ENCODE data around the gene GHSR. TPM values are rescaled to one million over a fixed set of nuclear protein-coding genes. Genes with fewer than 3 reads are reported as not detected.

GHSR gene
- total and polyA plus RNA-seq, 10 donors = not detected

DNA sequence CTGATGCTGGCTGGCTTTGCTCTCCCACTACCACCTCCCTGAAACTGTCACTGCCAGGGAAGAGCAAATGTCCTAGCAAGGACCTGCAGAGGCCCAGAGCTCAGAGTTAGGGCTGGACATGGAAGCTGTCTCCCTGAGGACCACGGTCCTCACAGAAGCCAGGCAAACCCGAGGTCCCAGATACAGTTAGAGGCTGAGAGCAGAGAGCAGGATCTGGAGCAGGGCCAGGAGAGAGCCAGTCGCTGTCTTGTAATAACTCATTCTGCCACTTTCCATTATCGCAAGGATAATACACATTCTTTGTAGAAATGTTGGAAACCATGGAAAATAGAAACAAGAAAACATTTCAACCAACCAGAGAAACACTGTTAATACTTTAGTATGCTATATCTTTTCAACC lies 10.1 kb downstream of the GHSR start:
- Histone ChIP-seq H3K27ac (no peak overlapping the region), H3K4me3 (no peak overlapping the region), H3K27me3 (replicated peaks in 1 of 7) (peaks cover 0 to 28% (median 0%) of the 10 kb centered on the region in 7 donors), H3K36me3 (no peaks in the 10 kb centered on the region), H3K9me3 (peaks cover 0 to 7% (median 3%) of the 10 kb centered on the region in 8 donors), H3K4me1 (no peaks in the 10 kb centered on the region)
- 56 to 74% (median 62%) methylated on average over 4 of the region's 4 CpGs for WGBS, 5 donors
- no peak for DNase-seq
- intact Hi-C loops (cut with DNase I; ENCODE audit: low total_unique reads) = no loop called here
- TF ChIP-seq, protein P1, sequence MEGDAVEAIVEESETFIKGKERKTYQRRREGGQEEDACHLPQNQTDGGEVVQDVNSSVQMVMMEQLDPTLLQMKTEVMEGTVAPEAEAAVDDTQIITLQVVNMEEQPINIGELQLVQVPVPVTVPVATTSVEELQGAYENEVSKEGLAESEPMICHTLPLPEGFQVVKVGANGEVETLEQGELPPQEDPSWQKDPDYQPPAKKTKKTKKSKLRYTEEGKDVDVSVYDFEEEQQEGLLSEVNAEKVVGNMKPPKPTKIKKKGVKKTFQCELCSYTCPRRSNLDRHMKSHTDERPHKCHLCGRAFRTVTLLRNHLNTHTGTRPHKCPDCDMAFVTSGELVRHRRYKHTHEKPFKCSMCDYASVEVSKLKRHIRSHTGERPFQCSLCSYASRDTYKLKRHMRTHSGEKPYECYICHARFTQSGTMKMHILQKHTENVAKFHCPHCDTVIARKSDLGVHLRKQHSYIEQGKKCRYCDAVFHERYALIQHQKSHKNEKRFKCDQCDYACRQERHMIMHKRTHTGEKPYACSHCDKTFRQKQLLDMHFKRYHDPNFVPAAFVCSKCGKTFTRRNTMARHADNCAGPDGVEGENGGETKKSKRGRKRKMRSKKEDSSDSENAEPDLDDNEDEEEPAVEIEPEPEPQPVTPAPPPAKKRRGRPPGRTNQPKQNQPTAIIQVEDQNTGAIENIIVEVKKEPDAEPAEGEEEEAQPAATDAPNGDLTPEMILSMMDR (IDR thresholded peaks at IDR 0.05 in 8 of 11, conservative IDR thresholded peaks at IDR 0.05 in 3 of 11) = no peak
- TF ChIP-seq POLR2A (IDR thresholded peaks at IDR 0.05) (no peak), POLR2AphosphoS5 (IDR thresholded peaks at IDR 0.05) (no peak)

DNA sequence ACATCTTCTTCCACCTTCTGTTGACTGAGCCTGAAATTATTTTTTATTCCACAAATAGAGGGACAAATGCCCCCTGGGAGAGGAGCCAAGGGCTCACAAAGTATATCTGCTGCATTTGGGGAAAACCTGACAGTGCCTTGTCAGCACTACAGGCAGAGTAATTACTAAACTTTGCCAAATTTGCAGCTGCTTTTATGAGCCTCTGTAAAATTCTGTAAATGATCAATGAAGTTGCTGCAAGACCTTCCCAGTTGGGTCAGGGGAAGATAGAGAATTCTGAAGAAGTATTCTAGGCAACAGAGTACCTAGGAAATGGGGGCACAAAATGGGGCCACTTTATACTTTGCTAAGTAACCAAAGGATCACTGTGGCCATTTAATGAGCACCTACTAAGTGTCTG lies 10.5 kb downstream of the GHSR start:
- intact Hi-C loops (cut with DNase I; ENCODE audit: low total_unique reads) = no loop called here
- Histone ChIP-seq H3K36me3 (no peaks in the 10 kb centered on the region), H3K27me3 (replicated peaks in 1 of 7) (peaks cover 0 to 28% (median 0%) of the 10 kb centered on the region in 7 donors), H3K27ac (no peak overlapping the region), H3K4me1 (no peaks in the 10 kb centered on the region), H3K4me3 (no peak overlapping the region), H3K9me3 (peaks cover 0 to 12% (median 8%) of the 10 kb centered on the region in 8 donors)
- TF ChIP-seq POLR2AphosphoS5 (IDR thresholded peaks at IDR 0.05) (no peak), POLR2A (IDR thresholded peaks at IDR 0.05) (no peak)
- TF ChIP-seq, protein P1 (IDR thresholded peaks at IDR 0.05 in 8 of 11, conservative IDR thresholded peaks at IDR 0.05 in 3 of 11) = no peak
- DNase-seq = no peak

DNA sequence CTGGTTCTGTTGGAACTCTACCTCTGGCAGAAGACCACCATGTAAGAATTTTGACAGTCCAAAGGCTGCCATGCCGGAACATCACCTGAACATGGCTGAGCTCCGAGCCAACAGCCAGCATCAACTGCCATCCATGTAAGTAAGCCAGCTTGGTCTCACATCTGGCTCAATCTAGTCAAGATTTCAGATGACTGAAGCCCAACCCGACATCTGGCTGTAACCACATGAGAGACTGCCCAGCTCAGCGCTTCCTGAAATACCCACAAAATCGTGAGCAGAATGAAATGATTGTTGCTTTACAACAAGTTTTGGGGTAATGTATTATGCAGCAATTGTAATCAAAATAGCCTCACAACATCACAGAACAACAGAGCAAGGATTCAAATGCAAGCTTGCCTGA lies 32.9 kb downstream of the GHSR start:
- Histone ChIP-seq H3K27me3 (replicated peaks in 1 of 7) (peaks cover 0 to 16% (median 0%) of the 10 kb centered on the region in 7 donors), H3K4me3 (no peak overlapping the region), H3K9me3 (peaks cover 0 to 8% (median 0%) of the 10 kb centered on the region in 8 donors), H3K27ac (no peak overlapping the region), H3K4me1 (no peaks in the 10 kb centered on the region), H3K36me3 (no peaks in the 10 kb centered on the region)
- intact Hi-C loops (cut with DNase I; ENCODE audit: low total_unique reads) = no loop called here
- TF ChIP-seq POLR2A (IDR thresholded peaks at IDR 0.05) (no peak), POLR2AphosphoS5 (IDR thresholded peaks at IDR 0.05) (no peak)
- TF ChIP-seq, protein P1 (IDR thresholded peaks at IDR 0.05 in 8 of 11, conservative IDR thresholded peaks at IDR 0.05 in 3 of 11) = no peak
- WGBS, 5 donors = 52 to 67% (median 63%) methylated on average over 5 of the region's 5 CpGs
- no peak for DNase-seq

DNA sequence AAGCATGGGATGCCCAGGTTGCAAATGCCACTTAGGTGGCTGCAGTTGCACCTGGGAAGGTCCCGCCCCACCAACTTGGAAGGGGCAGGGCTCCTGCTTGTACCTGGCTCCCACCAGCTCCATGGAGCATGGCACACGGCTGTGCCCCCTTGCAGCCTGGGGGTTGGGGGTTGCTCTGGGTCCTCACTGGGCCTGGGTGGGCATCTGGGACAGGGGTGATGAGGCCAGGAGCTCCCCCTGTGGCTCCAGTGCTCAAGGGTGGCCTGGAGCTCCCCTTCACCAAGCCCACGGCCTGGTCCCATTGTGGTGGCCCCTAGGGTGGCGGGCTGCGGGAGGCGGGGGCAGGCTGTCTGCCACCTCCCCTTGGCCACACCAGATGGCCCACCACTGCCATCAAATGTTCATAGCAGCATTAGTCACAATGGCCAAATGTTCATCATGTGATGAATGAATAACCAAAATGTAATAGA lies 36.7 kb downstream of the GHSR start:
- H3K4me1 ChIP-seq = no peaks in the 10 kb centered on the region
- no peaks in the 10 kb centered on the region for H3K36me3 ChIP-seq
- H3K9me3 ChIP-seq = no peaks in the 10 kb centered on the region
- peaks cover 0 to 16% (median 0%) of the 10 kb centered on the region in 7 donors for H3K27me3 ChIP-seq (replicated peaks in 1 of 7)
- H3K27ac ChIP-seq = no peak overlapping the region
- intact Hi-C loops (cut with DNase I; ENCODE audit: low total_unique reads) = no loop called here
- TF ChIP-seq POLR2AphosphoS5 (IDR thresholded peaks at IDR 0.05) = no peak
- TF ChIP-seq POLR2A (IDR thresholded peaks at IDR 0.05) = no peak
- TF ChIP-seq, protein P1 (IDR thresholded peaks at IDR 0.05 in 8 of 11, conservative IDR thresholded peaks at IDR 0.05 in 3 of 11) = no peak
- DNase-seq = no peak
- H3K4me3 ChIP-seq = no peak overlapping the region
- WGBS, 5 donors = 85 to 99% (median 93%) methylated on average over 3 to 6 of the region's 6 CpGs
